DMS153 (cell line): Measurements from ENCODE around the gene FGD1.
"Not testable (repeated sequence)": the region's sequence is repeated elsewhere in the genome, so short reads cannot be mapped to it uniquely, and the experiment has no call there.

Experiments
- DNase-seq: peaks from one replicate; lab custom pipeline; 2025; lab: John Stamatoyannopoulos, UW

Gene FGD1

DNA sequence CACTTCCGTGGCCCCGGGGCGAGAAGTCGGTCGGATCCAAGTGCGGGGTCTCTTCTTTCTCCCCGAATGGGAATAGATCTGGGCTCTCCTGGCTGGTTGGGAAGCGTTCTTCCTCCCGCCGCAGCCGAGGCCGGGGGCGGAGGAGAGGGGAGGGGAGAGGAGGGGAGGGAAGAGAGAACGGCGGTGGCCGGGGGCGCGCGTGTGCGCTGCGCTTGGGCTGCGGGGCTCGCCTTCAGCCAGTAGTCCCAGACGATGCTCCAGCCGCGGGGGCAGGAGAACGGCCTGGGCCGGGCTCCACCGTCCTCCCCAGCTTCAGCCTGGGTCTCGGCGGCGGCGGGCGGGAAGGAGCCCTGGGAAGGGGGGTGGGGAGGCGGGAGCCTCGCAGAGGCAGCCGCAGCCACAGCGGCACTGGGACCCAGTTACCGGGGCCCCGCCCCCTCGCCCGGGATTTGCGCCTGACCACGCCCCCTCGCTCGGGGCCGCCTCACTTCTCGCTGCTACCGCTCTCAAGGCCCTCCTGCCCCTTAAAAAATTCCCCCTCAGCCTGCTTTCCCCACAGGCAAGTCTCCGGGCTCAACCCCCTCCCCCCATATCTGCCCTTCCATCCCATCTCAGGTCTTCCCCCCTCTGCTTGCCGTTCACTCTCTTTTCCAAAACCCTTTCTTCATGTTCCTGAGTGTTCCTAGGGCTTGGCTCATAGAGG, at the start of gene FGD1:
Gene FGD1, minus strand, starts transcription at position 421 of the 703 bp plus-strand sequence. CDS start 802 bp downstream, outside the sequence.
- no peak for DNase-seq

DNA sequence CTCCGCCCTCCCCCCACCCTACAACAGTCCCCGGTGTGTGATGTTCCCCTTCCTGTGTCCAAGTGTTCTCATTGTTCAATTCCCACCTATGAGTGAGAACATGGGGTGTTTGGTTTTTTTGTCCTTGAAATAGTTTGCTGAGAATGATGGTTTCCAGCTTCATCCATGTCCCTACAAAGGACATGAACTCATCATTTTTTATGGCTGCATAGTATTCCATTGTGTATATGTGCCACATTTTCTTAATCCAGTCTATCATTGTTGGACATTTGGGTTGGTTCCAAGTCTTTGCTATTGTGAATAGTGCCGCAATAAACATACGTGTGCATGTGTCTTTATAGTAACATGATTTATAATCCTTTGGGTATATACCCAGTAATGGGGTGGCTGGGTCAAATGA, 46.2 kb upstream of the FGD1 start:
- not testable (repeated sequence) for DNase-seq

DNA sequence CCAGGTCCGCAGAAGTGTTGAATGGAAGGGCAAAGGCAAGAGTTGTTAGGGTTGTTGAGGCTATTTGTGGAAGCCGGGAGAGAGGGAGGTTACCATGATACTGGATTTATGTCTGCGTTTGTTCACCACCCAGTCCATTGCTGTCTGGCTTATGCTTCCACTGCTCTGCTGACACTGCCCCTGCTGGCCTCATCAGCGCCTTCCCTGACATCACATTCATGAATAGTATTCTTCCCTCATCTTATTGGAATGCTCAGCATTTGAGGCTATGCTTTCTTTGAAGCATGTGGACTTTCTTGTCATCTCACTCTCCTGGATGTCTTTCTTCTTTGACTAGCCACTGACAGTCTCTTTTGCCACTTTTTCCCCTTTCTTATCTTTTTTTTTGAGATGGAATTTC, 44.3 kb upstream of the FGD1 start:
- no peak for DNase-seq

- no peak for DNase-seq
Observed at GRCh38 chrX:54534271-54534670, 38.2 kb upstream of the FGD1 start.

- DNase-seq, result no peak
Observed at GRCh38 chrX:54530357-54530900, 34.4 kb upstream of the FGD1 start.

DNA sequence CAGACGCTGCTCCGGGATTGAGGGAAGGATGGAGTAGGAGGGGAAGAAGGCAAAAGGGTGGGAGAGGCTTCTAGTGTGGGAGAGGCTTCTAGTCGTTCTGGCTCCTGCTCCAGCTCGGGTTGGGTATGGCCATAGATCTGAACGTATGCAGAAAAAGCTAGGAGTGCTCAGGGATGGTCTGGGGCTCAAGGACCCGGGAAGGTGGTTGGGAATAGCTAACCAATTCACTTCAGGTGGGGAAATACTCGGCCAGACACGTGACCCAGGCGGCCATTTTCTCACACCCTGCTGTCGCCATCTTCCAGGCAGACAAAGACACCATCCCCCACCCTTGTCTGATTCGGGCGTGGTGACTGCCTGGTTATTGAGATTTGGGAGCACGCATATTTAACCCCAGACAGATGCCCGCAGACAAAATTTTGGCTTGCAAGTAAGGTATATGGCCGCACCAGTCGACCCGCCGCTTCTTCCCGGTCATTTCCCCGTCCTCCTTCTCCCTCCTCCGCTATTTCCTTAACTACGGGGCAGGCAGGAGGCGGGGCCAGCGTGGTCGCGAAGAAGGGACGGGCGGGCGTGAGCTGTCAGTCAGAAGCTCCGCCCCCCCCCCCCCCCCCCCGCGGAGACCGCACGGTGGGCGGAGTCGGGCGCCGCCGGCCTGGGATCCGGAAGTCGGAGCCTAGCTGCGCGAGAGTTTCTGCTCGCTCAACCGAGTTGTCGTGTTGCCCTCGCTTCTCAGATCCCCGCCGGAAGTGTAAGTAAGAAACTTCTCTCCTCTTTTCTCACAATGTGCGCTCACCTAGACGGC, 33.7 kb upstream of the FGD1 start, which contains the start of gene GNL3L:
Gene GNL3L, plus strand, starts transcription at position 668 of the 805 bp plus-strand sequence. CDS start 2,348 bp downstream, outside the sequence.
- DNase-seq, result peak; percentile 49

GRCh38 chrX:54529151-54529550, 33.1 kb upstream of the FGD1 start:
- no peak for DNase-seq

GRCh38 chrX:54509400-54509799, 13.4 kb upstream of the FGD1 start:
- DNase-seq, result no peak

GRCh38 chrX:54496936-54497335, 902 bp upstream of the FGD1 start:
- no peak for DNase-seq

DNA sequence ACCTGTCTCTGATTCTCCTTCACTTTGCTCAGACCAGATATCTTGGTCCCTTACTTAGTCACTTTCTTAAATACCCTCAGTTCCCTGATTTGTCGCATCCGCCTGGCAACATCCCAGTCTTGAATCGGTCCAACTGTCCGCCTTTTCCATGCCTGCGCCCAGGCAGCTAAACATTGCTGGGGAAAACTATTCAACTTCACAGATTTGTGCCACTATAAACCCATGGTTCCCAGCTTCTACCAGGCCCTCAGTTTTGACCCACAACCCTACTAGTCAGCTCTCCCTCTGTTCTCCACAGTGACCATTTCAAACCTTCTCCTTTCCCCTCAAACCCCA, 451 bp upstream of the FGD1 start:
- DNase-seq, result no peak

DNA sequence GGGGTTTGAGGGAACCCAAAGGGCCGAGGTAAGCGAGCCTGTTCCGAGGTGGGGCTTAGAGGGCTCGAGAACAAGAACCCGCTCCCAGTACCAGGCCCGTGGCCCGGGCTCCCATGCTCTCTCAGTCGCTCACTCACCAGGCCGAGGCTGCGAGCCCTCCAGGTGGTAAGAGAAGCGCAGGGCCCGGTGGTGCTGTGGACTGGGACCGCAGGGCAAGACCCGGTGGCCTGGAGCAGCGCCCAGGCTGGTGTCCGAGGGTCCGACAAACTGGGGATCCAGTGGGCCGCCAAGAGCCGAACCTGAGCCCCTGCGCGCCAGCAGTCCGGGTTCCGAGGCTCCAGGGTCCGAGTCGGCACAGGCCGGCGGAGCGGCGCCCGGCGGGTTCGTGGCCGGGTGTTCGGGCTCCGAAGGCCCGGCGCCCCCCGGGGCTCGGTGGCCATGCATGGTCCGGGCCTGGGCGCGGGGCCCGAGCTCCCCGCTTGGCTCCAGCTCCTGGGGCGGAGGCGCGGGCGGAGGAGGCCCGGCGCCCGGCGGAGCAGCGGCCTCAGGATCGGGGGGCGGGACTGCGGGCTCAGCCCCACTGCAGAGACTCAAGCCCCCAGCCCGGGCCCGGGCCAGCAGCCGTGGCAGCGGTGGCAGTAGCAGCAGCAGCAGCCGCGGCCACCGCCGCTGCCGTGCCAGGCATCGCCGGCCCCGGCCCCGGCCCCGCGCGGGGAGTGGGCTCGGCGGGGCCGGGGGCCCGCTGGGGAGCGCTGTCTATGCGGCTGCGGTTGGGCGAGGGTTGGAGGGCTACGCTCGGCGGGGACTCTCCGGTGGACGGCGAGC, 833 bp downstream of the FGD1 start:
- no peak for DNase-seq

- DNase-seq, result no peak
Observed at GRCh38 chrX:54494166-54494988, 1.7 kb downstream of the FGD1 start.

DNA sequence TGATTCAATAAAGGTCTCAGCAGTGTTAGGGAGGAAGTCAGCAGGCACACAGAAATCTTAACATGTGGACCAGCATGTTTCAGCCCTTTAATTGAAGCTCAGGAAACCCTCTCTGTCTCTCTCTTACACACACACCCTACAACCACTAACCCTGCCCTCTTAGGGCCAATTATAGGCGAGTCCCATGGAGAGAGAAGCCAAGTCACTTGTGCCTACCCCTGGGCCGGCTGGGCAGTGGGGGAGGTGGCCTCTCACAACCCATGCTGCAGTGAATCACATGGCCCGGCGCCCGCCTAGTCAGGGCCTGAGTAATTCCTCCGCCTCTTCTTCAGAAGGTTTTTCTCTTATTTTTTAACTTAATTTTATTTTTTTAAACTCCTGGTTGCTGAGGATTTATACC, 3.7 kb downstream of the FGD1 start:
- DNase-seq, result no peak

DNA sequence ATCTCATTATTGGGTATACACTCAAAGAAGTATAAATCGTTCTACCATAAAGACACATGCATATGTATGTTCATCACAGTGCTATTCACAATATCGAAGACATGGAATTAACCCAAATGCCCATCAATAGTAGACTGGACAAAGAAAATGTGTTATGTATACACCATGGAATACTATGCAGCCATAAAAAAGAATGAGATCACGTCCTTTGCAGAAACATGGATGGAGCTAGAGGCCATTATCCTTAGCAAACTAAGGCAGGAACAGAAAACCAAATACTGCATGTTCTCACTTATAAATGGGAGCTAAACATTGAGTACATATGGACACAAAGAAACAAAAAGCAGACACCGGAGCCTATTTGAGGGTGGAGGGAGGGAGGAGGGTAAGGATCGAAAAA, 6.2 kb downstream of the FGD1 start:
- not testable (repeated sequence) for DNase-seq

DNA sequence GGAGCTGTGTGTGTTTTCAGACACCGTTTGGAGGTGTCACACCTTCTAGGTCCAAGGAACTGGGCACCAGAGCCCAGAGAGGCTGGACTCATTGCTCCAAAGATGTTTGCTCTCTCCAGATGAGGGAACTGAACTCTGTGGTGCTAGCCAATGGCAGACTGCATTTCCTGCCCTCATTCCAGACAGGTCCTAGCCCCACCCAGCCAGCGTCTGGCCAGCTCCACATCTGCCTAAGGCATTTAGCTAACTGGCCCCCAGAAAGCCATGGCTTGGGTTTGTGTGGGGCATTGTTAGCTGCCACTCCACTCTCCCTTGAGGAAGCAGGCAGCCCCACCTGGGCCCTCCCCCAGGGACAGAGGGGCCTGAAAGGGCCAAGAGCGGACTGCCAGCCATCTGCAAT, 11.4 kb downstream of the FGD1 start:
- no peak for DNase-seq

DNA sequence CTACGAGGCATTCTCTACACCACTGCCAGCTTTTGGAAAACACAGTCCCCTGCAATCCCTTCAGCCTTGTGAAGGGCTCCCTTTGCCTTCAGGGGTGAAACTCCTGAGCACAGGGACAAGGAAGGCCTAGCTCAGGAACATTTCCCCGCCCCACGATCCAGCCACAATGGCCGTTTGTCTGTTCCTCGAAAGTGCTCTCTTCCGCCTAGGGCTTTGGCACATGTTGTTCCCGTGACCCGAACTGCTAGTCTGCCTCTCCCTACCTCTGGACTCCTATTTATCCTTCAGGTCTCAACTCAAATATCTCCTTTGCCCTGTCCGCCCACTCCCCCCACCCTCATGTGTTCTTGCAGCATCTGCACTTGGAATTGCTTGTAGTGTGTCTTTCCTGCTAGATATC, 12.1 kb downstream of the FGD1 start:
- no peak for DNase-seq

DNA sequence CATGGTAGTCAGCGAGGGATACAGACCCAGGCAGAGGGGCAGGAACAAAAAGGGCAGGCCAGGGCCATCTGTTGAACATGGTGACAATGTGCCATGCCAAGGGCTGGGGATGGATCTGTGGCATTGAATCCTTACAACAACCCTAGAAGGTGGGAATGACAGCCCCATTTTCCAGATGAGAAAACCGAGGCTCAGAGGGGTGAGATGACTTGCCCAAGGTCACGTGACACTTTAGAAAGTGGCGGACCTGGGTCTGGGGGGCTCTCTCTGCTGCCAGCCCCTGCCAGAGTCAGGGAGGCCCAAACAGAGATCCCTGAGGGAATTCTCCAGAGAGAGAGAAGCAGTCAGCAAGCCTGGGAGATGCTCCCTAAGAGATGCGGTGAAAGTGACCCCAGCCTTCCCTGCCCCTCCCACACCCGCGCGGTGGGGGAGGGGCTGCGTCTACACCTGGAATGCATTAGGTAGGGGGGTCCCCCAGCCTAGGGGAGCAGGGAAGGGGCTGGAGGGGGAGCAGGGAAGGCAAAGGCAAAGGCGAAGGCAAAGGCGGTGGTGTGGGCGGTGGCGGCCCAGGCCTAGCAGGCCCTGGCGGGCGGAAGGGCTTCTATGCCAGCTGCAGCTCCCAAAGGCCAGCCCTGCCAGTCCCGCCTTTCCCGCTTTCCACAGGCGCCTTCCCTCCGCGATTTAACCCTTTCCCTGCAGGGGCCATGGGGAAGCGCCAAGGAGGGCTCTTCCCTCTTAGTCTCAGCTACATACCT, 13.0 kb downstream of the FGD1 start:
- DNase-seq, result no peak

DNA sequence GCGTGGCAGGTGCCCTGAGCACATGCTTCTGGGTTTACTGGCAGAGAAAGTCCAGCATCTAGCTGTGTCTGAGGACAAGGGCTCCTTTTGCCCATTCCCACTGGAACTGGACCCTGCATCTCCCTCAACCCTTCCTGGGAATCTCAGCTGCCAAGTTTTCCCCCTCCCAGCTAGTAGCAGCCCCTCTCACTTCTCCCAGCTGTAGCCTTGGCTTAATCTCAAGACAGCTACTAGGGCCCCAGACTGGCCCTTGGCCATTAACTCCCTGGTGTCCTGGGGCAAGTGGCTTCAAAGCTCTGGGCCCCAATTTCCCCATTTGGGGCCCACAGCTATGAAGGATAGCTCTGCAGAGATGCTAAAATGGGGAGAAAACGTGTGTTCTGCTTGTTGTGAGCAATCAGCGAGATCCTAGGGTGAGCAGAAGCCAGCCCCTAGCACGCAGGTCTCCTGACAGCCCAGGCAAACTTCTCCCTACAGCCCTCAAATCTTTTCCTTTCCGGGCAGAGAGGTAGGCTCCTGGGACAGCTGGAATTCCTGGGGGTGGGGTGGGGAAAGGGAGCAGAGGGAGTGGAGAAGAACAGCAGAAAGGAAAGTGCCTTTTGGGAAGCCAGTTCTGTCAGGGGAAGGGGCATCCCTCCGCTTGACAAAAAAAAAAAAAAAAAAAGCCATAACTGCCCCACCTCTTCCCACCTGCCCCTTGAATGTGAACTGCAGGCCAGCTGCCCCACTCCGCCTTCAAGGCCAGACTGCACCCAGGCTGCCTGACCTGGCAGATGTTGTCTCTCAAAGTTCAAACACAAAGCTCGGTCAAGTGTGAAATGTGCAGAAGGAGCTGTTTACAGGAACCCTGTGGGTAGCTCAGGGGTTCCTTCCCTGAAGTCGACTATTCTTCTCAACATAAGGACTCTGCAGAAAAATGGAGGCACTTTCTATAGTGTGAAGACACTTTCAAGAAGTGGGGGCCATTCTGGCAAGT, 16.6 kb downstream of the FGD1 start:
- no peak for DNase-seq
